Glutamatergic neuron (in vitro differentiated cells): ENCODE measurements around the gene SPEM3. TPM values are rescaled to one million over a fixed set of nuclear protein-coding genes. Genes with fewer than 3 reads are reported as not detected.

Experiments used
- DNase-seq: peaks from one replicate; pipeline ENCODE4 v3.0.0; 2022
- H3K27ac Mint-ChIP-seq: one replicate; pipeline ENCODE4 v1.8.0; 2020; ENCODE audit warnings: mild to moderate bottlenecking, mixed read lengths, inconsistent platforms; ENCODE audit not compliant: unreplicated experiment
- H3K27me3 Mint-ChIP-seq: one replicate; pipeline ENCODE4 v1.8.0; 2020; ENCODE audit warnings: mild to moderate bottlenecking, moderate library complexity, mixed read lengths, inconsistent platforms; ENCODE audit not compliant: unreplicated experiment
- H3K36me3 Mint-ChIP-seq: one replicate; pipeline ENCODE4 v1.8.0; 2020; ENCODE audit warnings: mild to moderate bottlenecking, mixed read lengths, inconsistent platforms; ENCODE audit not compliant: unreplicated experiment
- H3K4me1 Mint-ChIP-seq: one replicate; pipeline ENCODE4 v1.8.0; 2020; ENCODE audit warnings: mild to moderate bottlenecking, low read depth, mixed read lengths, inconsistent platforms; ENCODE audit not compliant: unreplicated experiment
- H3K4me3 Mint-ChIP-seq: one replicate; pipeline ENCODE4 v1.8.0; 2020; ENCODE audit warnings: mild to moderate bottlenecking, mixed read lengths, inconsistent platforms; ENCODE audit not compliant: unreplicated experiment
- H3K9me3 Mint-ChIP-seq: one replicate; pipeline ENCODE4 v1.8.0; 2020; ENCODE audit warnings: mild to moderate bottlenecking, moderate library complexity, mixed read lengths, inconsistent platforms; ENCODE audit not compliant: unreplicated experiment
- total RNA-seq: library from RNA; stranded (reverse); fragmentation: NEBNext Ultra II Directional; extraction: Animal tissue kit (Norgen Biotek cat#: 25700); gene quantifications from one replicate; pipeline ENCODE4 v1.2.1, GENCODE V29; 2021; ENCODE audit not compliant: unreplicated experiment
- TF ChIP-seq, protein P1 (sequence below): fragments of 200-600 bp; sonication (generic); IDR thresholded peaks from one replicate; pipeline ENCODE4 v1.5.0; 2021; ENCODE audit not compliant: partially characterized antibody, unreplicated experiment

SPEM3 gene
- total RNA-seq, 1 donor from 2014 or later: not detected

DNA sequence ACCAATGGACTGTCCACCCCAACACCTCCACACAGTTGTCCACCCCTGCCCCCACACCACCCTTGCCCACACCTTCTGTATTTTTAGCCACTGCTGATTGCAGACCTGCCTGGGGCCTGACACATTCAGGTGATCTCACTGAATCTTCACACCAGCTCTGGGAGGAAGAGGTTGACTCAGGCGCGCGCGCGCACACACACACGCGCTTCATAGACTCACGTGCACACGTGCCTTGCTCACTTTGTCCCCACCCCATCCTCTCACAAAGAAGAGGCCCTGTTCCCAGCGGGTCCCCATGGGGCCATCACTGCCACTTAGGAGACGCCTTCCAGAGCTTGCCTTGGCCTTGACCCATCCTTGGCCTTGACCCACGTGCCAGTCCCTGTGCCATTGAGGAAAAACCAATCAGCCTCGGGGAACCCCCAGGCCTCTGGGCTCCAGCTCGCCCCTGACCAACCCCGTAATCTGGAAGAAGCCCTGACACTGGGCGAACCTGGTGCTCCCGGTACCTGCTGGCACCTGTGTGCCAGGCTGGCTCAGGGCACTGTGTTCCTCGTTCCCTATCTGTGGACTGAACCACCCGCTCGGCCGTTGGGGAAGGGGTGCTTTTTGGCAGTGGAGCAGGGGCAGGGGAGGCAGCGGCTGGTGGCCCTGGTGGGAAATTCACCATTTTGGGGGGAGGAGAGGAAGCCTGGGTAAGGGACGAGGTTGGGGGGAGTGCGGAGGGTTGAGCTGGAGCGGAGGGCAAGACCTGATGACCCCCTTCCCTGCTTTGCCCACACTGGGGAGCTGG lies 17.8 kb upstream of the SPEM3 start:
- Mint-ChIP-seq H3K4me3 (no peak overlapping the region), H3K27me3 (peaks cover 17% of the 10 kb centered on the region), H3K27ac (no peak overlapping the region), H3K9me3 (peaks cover 12% of the 10 kb centered on the region), H3K4me1 (peaks cover 15% of the 10 kb centered on the region), H3K36me3 (peaks cover 14% of the 10 kb centered on the region)
- DNase-seq: no peak
- TF ChIP-seq, protein P1, sequence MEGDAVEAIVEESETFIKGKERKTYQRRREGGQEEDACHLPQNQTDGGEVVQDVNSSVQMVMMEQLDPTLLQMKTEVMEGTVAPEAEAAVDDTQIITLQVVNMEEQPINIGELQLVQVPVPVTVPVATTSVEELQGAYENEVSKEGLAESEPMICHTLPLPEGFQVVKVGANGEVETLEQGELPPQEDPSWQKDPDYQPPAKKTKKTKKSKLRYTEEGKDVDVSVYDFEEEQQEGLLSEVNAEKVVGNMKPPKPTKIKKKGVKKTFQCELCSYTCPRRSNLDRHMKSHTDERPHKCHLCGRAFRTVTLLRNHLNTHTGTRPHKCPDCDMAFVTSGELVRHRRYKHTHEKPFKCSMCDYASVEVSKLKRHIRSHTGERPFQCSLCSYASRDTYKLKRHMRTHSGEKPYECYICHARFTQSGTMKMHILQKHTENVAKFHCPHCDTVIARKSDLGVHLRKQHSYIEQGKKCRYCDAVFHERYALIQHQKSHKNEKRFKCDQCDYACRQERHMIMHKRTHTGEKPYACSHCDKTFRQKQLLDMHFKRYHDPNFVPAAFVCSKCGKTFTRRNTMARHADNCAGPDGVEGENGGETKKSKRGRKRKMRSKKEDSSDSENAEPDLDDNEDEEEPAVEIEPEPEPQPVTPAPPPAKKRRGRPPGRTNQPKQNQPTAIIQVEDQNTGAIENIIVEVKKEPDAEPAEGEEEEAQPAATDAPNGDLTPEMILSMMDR: no peak

DNA sequence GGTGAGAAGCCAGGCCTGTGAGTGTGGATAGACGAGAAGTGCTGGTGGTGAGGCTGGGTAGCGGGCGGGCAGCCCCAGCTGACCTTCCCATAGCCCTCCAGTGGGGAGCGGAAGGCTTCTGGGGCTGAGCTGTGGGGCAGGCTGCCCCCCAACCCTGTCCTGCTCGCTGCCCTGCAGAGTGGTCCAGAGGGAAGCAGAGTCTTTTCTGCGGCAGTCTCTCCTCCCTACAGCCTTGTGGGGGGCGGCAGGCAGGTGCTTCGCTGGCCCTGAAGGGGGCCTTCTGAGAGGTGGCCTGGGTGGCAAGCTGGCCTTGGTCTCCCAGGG lies 17.3 kb upstream of the SPEM3 start:
- TF ChIP-seq, protein P1: no peak
- peaks cover 18% of the 10 kb centered on the region for H3K36me3 Mint-ChIP-seq
- no peak for DNase-seq
- no peak overlapping the region for H3K4me3 Mint-ChIP-seq
- peaks cover 10% of the 10 kb centered on the region for H3K9me3 Mint-ChIP-seq
- no peak overlapping the region for H3K27ac Mint-ChIP-seq
- peaks cover 14% of the 10 kb centered on the region for H3K27me3 Mint-ChIP-seq
- H3K4me1 Mint-ChIP-seq: peaks cover 13% of the 10 kb centered on the region

DNA sequence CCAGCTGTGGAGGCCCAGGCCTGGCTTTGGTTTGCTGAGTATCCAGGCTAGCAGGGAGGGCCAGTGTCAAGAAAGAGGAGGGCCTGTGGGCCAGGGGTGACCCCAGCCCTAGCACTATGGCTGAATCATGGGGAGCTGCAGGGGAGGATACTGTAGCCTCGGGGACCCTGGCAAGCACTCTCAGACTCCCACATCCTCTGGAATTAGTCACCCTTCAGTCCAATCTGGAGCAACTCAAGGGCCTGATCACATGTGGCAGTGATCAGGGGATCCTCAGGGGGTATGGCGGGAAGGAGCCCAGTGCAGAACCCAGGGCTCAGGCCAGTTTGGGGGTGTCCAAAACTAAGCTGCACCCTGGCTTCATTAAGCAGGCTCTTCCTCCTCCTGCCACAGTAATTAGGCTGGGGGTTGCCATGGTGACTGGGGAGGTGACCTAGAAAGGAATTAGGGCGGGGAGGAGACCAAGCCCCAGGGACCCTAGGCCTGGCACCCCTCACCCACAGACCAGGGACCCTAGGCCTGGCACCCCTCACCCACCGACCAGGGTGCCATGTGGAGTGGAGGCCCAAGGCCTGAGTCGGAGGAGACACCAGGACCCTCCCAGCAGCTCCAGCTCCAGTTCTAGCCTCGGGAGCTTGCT lies 15.2 kb upstream of the SPEM3 start:
- TF ChIP-seq, protein P1: no peak
- H3K4me1 Mint-ChIP-seq: peaks cover 6% of the 10 kb centered on the region
- peaks cover 19% of the 10 kb centered on the region for H3K27me3 Mint-ChIP-seq
- DNase-seq: no peak
- no peak overlapping the region for H3K27ac Mint-ChIP-seq
- peaks cover 15% of the 10 kb centered on the region for H3K9me3 Mint-ChIP-seq
- peaks cover 22% of the 10 kb centered on the region for H3K36me3 Mint-ChIP-seq
- H3K4me3 Mint-ChIP-seq: peak overlapping the region; percentile 0

DNA sequence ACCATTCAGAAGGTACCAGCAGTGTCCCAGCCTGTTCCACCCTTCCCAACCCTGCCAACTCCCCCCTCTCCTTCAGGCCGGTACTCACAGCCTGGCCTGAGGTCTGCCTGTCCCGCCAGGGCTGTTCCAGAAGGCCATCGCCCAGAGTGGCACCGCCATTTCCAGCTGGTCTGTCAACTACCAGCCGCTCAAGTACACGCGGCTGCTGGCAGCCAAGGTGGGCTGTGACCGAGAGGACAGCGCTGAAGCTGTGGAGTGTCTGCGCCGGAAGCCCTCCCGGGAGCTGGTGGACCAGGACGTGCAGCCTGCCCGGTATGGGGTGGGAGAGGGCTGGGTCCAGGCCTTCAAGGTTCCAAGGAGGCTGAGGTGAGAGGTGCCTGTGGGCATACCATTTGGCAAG lies 13.8 kb upstream of the SPEM3 start:
- Mint-ChIP-seq H3K4me3 (no peak overlapping the region), H3K36me3 (peaks cover 12% of the 10 kb centered on the region), H3K27me3 (peaks cover 17% of the 10 kb centered on the region), H3K4me1 (peaks cover 10% of the 10 kb centered on the region), H3K27ac (no peak overlapping the region), H3K9me3 (peaks cover 15% of the 10 kb centered on the region)
- DNase-seq: no peak
- TF ChIP-seq, protein P1: no peak

DNA sequence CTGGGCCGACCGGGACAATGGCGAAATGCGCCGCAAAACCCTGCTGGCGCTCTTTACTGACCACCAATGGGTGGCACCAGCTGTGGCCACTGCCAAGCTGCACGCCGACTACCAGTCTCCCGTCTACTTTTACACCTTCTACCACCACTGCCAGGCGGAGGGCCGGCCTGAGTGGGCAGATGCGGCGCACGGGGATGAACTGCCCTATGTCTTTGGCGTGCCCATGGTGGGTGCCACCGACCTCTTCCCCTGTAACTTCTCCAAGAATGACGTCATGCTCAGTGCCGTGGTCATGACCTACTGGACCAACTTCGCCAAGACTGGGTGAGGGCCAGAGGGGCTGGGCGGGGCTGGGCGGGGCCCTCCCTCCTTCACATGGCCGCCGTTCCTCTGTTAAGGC lies 12.9 kb upstream of the SPEM3 start:
- TF ChIP-seq, protein P1: no peak
- Mint-ChIP-seq H3K4me3 (no peak overlapping the region), H3K27me3 (peaks cover 15% of the 10 kb centered on the region), H3K9me3 (peaks cover 15% of the 10 kb centered on the region), H3K4me1 (peaks cover 14% of the 10 kb centered on the region), H3K27ac (no peak overlapping the region), H3K36me3 (peaks cover 7% of the 10 kb centered on the region)
- DNase-seq: no peak
